IMR-90 (cell line): Measurements from ENCODE around the gene CIAO3. TPM values are rescaled to one million over a fixed set of nuclear protein-coding genes. Genes with fewer than 3 reads are reported as not detected.

Experiments used
- ATAC-seq: fragments of 200-7000 bp; cut with Tn5 transposase; 2 replicates; pipeline ENCODE4 v1.9.1; 2020; ENCODE audit warnings: low read depth, mild to moderate bottlenecking, moderate library complexity
- BruUV-seq: library from RNA; stranded (reverse); fragments of 400-500 nt; replicated peaks from 2 replicates; lab custom pipeline; 2021; lab: Mats Ljungman, UMichigan
- CTCF ChIA-PET: fragments of 300-600 bp; formaldehyde crosslinking; extraction: SDS; loops from one replicate; lab custom pipeline; 2021; ENCODE audit warnings: antibody characterized with exemption; lab: Yijun Ruan, JAX
- POLR2A ChIA-PET: fragments of 300-600 bp; sonication (Branson Sonifier 250); formaldehyde crosslinking; loops from one replicate; lab custom pipeline; 2022; ENCODE audit warnings: antibody characterized with exemption; ENCODE audit not compliant: unreplicated experiment; lab: Charles Lee
- DNase-seq: peaks from one replicate; pipeline ENCODE4 v3.0.0; 2013
- H2AFZ ChIP-seq: replicated peaks from 2 replicates; pipeline ENCODE3; 2013; ENCODE audit warnings: low read length, mild to moderate bottlenecking; ENCODE audit not compliant: poor library complexity
- H2AK5ac ChIP-seq: 2 replicates; pipeline ENCODE4 v1.6.1; 2013; ENCODE audit warnings: low read depth, low read length, inconsistent platforms
- H2AK9ac ChIP-seq: replicated peaks from 2 replicates; pipeline ENCODE3; 2013; ENCODE audit warnings: mild to moderate bottlenecking, low read depth, low read length, moderate library complexity; ENCODE audit not compliant: poor library complexity
- H2BK120ac ChIP-seq: 2 replicates; pipeline ENCODE4 v1.6.1; 2013; ENCODE audit warnings: low read depth, low read length, inconsistent platforms
- H2BK15ac ChIP-seq: 3 replicates; pipeline ENCODE4 v1.6.1; 2013; ENCODE audit warnings: low read depth, low read length, inconsistent platforms
- H2BK20ac ChIP-seq: 2 replicates; pipeline ENCODE4 v1.6.1; 2013; ENCODE audit warnings: low read depth, mild to moderate bottlenecking, inconsistent platforms, low read length, moderate library complexity
- H2BK5ac ChIP-seq: 2 replicates; pipeline ENCODE4 v1.6.1; 2013; ENCODE audit warnings: mild to moderate bottlenecking, low read depth, low read length, inconsistent platforms; ENCODE audit not compliant: poor library complexity, severe bottlenecking
- H3K14ac ChIP-seq: replicated peaks from 2 replicates; pipeline ENCODE4 v1.6.1; 2013; ENCODE audit warnings: low read depth, low read length, inconsistent platforms
- H3K18ac ChIP-seq: 2 replicates; pipeline ENCODE4 v1.6.1; 2013; ENCODE audit warnings: low read depth, low read length, control low read depth
- H3K23ac ChIP-seq: 2 replicates; pipeline ENCODE4 v1.6.1; 2013; ENCODE audit warnings: low read depth, low read length, inconsistent platforms
- H3K27ac ChIP-seq: 2 replicates; pipeline ENCODE4 v1.5.1; 2013; ENCODE audit warnings: mild to moderate bottlenecking, control low read depth, low read length; ENCODE audit not compliant: insufficient read depth
- H3K27me3 ChIP-seq: 2 replicates; pipeline ENCODE4 v1.6.1; 2013; ENCODE audit warnings: low read length; ENCODE audit not compliant: control insufficient read depth, insufficient read depth
- H3K36me3 ChIP-seq: 2 replicates; pipeline ENCODE4 v1.6.1; 2013; ENCODE audit warnings: low read length, mixed read lengths; ENCODE audit not compliant: control insufficient read depth, insufficient read depth
- H3K4ac ChIP-seq: 2 replicates; pipeline ENCODE4 v1.6.1; 2013; ENCODE audit warnings: low read depth, low read length, inconsistent platforms
- H3K4me1 ChIP-seq: 2 replicates; pipeline ENCODE4 v1.6.1; 2013; ENCODE audit warnings: low read length, mixed read lengths; ENCODE audit not compliant: control insufficient read depth, insufficient read depth
- H3K4me2 ChIP-seq: 2 replicates; pipeline ENCODE4 v1.6.1; 2013; ENCODE audit warnings: low read depth, mild to moderate bottlenecking, control low read depth, low read length, moderate library complexity
- H3K4me3 ChIP-seq: 2 replicates; pipeline ENCODE4 v1.5.1; 2013; ENCODE audit warnings: low read depth, mild to moderate bottlenecking, control low read depth, low read length, moderate library complexity; ENCODE audit not compliant: insufficient read depth
- H3K56ac ChIP-seq: 2 replicates; pipeline ENCODE4 v1.6.1; 2013; ENCODE audit warnings: low read length, inconsistent platforms; ENCODE audit not compliant: insufficient read depth; ENCODE audit errors: extremely low read depth
- H3K79me1 ChIP-seq, 2 experiments: 2 replicates each; pipeline ENCODE4 v1.6.1; 2013; ENCODE audit warnings: low read length in 2 of 2, inconsistent platforms in 1 of 2, low read depth in 1 of 2
- H3K9ac ChIP-seq: 2 replicates; pipeline ENCODE4 v1.6.1; 2013; ENCODE audit warnings: low read depth, low read length, control low read depth
- H3K9me1 ChIP-seq: 2 replicates; pipeline ENCODE4 v1.6.1; 2013; ENCODE audit warnings: low read length, inconsistent platforms; ENCODE audit not compliant: insufficient read depth
- H3K9me3 ChIP-seq: 2 replicates; pipeline ENCODE4 v1.6.1; 2013; ENCODE audit warnings: low read length; ENCODE audit not compliant: control insufficient read depth, insufficient read depth
- H4K20me1 ChIP-seq: 2 replicates; pipeline ENCODE4 v1.6.1; 2013; ENCODE audit warnings: low read length, inconsistent platforms; ENCODE audit not compliant: insufficient read depth
- H4K5ac ChIP-seq: 2 replicates; pipeline ENCODE4 v1.6.1; 2013; ENCODE audit warnings: mild to moderate bottlenecking, low read depth, low read length, control low read depth
- H4K8ac ChIP-seq, 2 experiments: 2 replicates each; pipeline ENCODE4 v1.6.1; 2013; ENCODE audit warnings: low read depth in 2 of 2, low read length in 2 of 2, control low read depth in 1 of 2, inconsistent platforms in 1 of 2
- H4K91ac ChIP-seq: 2 replicates; pipeline ENCODE4 v1.6.1; 2013; ENCODE audit warnings: low read depth, low read length, inconsistent platforms; ENCODE audit not compliant: insufficient read depth
- CEBPB ChIP-seq: IDR thresholded peaks from 2 replicates; pipeline ENCODE4 v1.6.1; 2012; ENCODE audit warnings: low read depth, low read length, improper control_type of control experiment
- CHD1 ChIP-seq: IDR thresholded peaks from 2 replicates; pipeline ENCODE4 v1.6.1; 2012; ENCODE audit warnings: low read depth, low read length, improper control_type of control experiment
- CTCF ChIP-seq: conservative IDR thresholded peaks from 2 replicates; pipeline ENCODE4 v1.5.1; 2012; ENCODE audit warnings: mild to moderate bottlenecking, low read depth, low read length, improper control_type of control experiment
- ELK1 ChIP-seq: fragments of 150-350 bp; IDR thresholded peaks from 2 replicates; pipeline ENCODE4 v1.6.1; 2016; ENCODE audit warnings: low read depth, mild to moderate bottlenecking, low read length, moderate library complexity, borderline replicate concordance
- NFE2L2 ChIP-seq: fragments of 150-350 bp; IDR thresholded peaks from 2 replicates; pipeline ENCODE4 v1.6.1; 2016; ENCODE audit warnings: low read depth, mild to moderate bottlenecking, low read length
- RFX5 ChIP-seq: IDR thresholded peaks from 2 replicates; pipeline ENCODE4 v1.8.0; 2012; ENCODE audit warnings: low read depth, mild to moderate bottlenecking, low read length, moderate library complexity
- WGBS, 2 experiments: methylation state at CpG; one replicate each; pipeline versions ENCODE4 v1.1.5 to v1.1.7; 2013; ENCODE audit warnings: missing lambda C conversion rate in 2 of 2; ENCODE audit not compliant: insufficient read length in 1 of 2; ENCODE audit errors: extremely low coverage in 2 of 2; 5-methylcytosine and 5-hydroxymethylcytosine counted together
- dilution Hi-C: fragments of 300-500 bp; cut with HindIII; formaldehyde crosslinking; loops from one replicate; pipeline ENCODE4 v1.14.3; 2018; ENCODE audit warnings: low sequenced_read_pairs; ENCODE audit not compliant: unreplicated experiment
- in situ Hi-C: fragments of 300-500 bp; cut with MboI; formaldehyde crosslinking; loops from 3 replicates; pipeline ENCODE4 v1.14.3; 2019; ENCODE audit warnings: low sequenced_read_pairs, inconsistent platforms, mixed read lengths
- intact Hi-C: fragments of 100-400 bp; cut with micrococcal nuclease; formaldehyde crosslinking; loops from 2 replicates; pipeline ENCODE4 v1.10.0; 2022
- polyA plus RNA-seq, 3 experiments: library from polyadenylated mRNA; depleted of rRNA; stranded (reverse); fragments of >200 nt; gene quantifications; 2 replicates each; pipeline ENCODE4 v1.2.3, GENCODE V29; 2012; ENCODE audit warnings: low replicate concordance in 1 of 3
- total RNA-seq: library from RNA; depleted of rRNA; stranded (reverse); fragments of >200 nt; gene quantifications from 2 replicates; pipeline ENCODE4 v1.2.3, GENCODE V29; 2012

Gene CIAO3
- total and polyA plus RNA-seq, 2 of the 4 experiments (the other 2 are of a cell fraction), result 17.0 to 20.2 TPM

DNA sequence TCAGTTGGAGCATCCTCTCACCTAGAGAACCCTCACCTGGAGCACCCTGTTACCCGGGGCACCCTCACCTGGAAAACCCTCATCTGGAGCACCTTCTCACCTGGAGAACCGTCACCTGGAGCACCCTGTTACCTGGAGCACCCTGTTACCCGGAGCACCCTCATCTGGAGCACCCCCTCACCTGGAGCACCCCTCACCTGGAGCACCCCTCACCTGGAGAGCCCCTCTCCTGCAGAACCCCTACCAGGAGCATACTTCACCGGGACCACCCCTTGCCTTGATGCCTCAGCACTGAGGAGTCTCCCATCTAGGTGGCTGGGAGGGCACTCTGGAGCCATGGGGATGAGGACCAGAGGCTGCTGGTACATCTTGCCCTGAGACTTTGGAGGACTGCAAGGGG, 31.8 kb downstream of the CIAO3 start:
- H4K91ac ChIP-seq, result no peak overlapping the region
- ATAC-seq, result no peak
- no TSS peak for BruUV-seq

More for the DNA sequence above, 31.8 kb downstream of the CIAO3 start:
- Histone ChIP-seq H3K9ac (no peak overlapping the region), H3K14ac (no peak overlapping the region), H3K27ac (no peak overlapping the region), H3K36me3 (no peaks in the 10 kb centered on the region), H3K4me2 (no peak overlapping the region), H3K79me1 (no peaks in the 10 kb centered on the region), H2BK15ac (no peak overlapping the region), H2BK5ac (no peak overlapping the region), H3K9me1 (no peaks in the 10 kb centered on the region), H2AK9ac (no peak overlapping the region), H2AK5ac (no peak overlapping the region), H2AFZ (no peak overlapping the region), H2BK120ac (no peak overlapping the region), H3K4ac (no peak overlapping the region), H3K4me1 (peaks cover 5% of the 10 kb centered on the region; the same call in 1 of the 2 replicates), H3K4me3 (no peak overlapping the region), H3K9me3 (no peaks in the 10 kb centered on the region), H3K18ac (no peak overlapping the region), H4K8ac (no peak overlapping the region), H3K23ac (no peak overlapping the region), H4K20me1 (peaks cover 14% of the 10 kb centered on the region; the same call in 1 of the 2 replicates), H3K56ac (no peak overlapping the region), H2BK20ac (no peak overlapping the region), H3K27me3 (peaks cover 34% of the 10 kb centered on the region), H4K5ac (no peak overlapping the region)
- dilution Hi-C loops (no loop called here), intact Hi-C loops (no loop called here), in situ Hi-C loops (loop anchor here (25.0 kb wide), 1 partner anchor 353 kb away; the partner anchor contains the start of gene SSTR5)
- TF ChIP-seq CEBPB, result no peak
- TF ChIP-seq ELK1, result no peak
- TF ChIP-seq CTCF, result no peak
- TF ChIP-seq CHD1, result no peak
- no peak for TF ChIP-seq RFX5
- TF ChIP-seq NFE2L2, result no peak
- WGBS, 2 experiments, result 100% methylated on average over 1 of the region's 4 CpGs; no CpG with 5 or more reads in 1 of the 2 experiments
- no peak for DNase-seq
- POLR2A ChIA-PET, result interaction anchor here (0.6 kb wide), 1 partner anchor 11 kb away, joined by 4 read pairs; no protein-coding TSS in a partner anchor
- CTCF ChIA-PET, result no interaction called here
